Loucy (cell line): ENCODE results near the gene TAF1B.

Source experiments
- H2AFZ ChIP-seq: fragments of 200-600 bp; sonication (generic); 2 replicates; pipeline ENCODE4 v1.6.0; 2016; ENCODE audit warnings: antibody characterized with exemption, mild to moderate bottlenecking, low read length, moderate library complexity
- H3F3A ChIP-seq: fragments of 200-600 bp; 2 replicates; pipeline ENCODE4 v1.6.0; 2016; ENCODE audit warnings: antibody characterized with exemption, low read depth, mild to moderate bottlenecking
- H3K27me3 ChIP-seq: fragments of 200-600 bp; sonication (generic); 2 replicates; pipeline ENCODE4 v1.6.1; 2014; ENCODE audit warnings: low read length, mild to moderate bottlenecking; ENCODE audit not compliant: insufficient read depth, poor library complexity, severe bottlenecking
- H3K36me3 ChIP-seq: fragments of 200-600 bp; sonication (generic); 2 replicates; pipeline ENCODE4 v1.6.1; 2016; ENCODE audit warnings: low read length; ENCODE audit not compliant: insufficient read depth
- H3K4me1 ChIP-seq: fragments of 200-600 bp; sonication (generic); 2 replicates; pipeline ENCODE4 v1.5.1; 2014; ENCODE audit warnings: low read length, mild to moderate bottlenecking; ENCODE audit not compliant: insufficient read depth, poor library complexity, severe bottlenecking
- H3K4me2 ChIP-seq: fragments of 200-600 bp; sonication (generic); 2 replicates; pipeline ENCODE4 v1.6.0; 2014; ENCODE audit warnings: antibody characterized with exemption, low read length, low read depth, mild to moderate bottlenecking; ENCODE audit not compliant: poor library complexity, severe bottlenecking
- H3K4me3 ChIP-seq: fragments of 200-600 bp; sonication (generic); 2 replicates; pipeline ENCODE4 v1.5.1; 2014; ENCODE audit warnings: low read length, mild to moderate bottlenecking, mixed read lengths; ENCODE audit not compliant: poor library complexity, severe bottlenecking
- H3K79me2 ChIP-seq: fragments of 200-600 bp; sonication (generic); 2 replicates; pipeline ENCODE4 v1.6.1; 2014; ENCODE audit warnings: low read length; ENCODE audit not compliant: insufficient read depth
- H3K9ac ChIP-seq: fragments of 200-600 bp; sonication (generic); 2 replicates; pipeline ENCODE4 v1.6.0; 2014; ENCODE audit warnings: mild to moderate bottlenecking, low read depth, low read length, moderate library complexity; ENCODE audit not compliant: poor library complexity, severe bottlenecking
- H3K9me2 ChIP-seq: fragments of 200-600 bp; sonication (generic); replicated peaks from 2 replicates; pipeline ENCODE4 v1.6.1; 2016; ENCODE audit warnings: low read depth, low read length, mixed read lengths
- H3K9me3 ChIP-seq: fragments of 200-600 bp; sonication (generic); 2 replicates; pipeline ENCODE4 v1.6.1; 2014; ENCODE audit warnings: mild to moderate bottlenecking, antibody characterized with exemption, low read length, low read depth; ENCODE audit not compliant: insufficient read depth
- H4K20me1 ChIP-seq: fragments of 200-600 bp; sonication (generic); 2 replicates; pipeline ENCODE4 v1.6.0; 2014; ENCODE audit warnings: antibody characterized with exemption, low read length, mild to moderate bottlenecking; ENCODE audit not compliant: insufficient read depth, poor library complexity, severe bottlenecking
- CTCF ChIP-seq: fragments of 200-600 bp; sonication (generic); conservative IDR thresholded peaks from 2 replicates; pipeline ENCODE4 v1.5.1; 2014; ENCODE audit warnings: mild to moderate bottlenecking, antibody characterized with exemption, low read length
- EZH2phosphoT487 ChIP-seq: fragments of 200-600 bp; IDR thresholded peaks from 2 replicates; pipeline ENCODE4 v1.6.1; 2018; ENCODE audit warnings: antibody characterized with exemption, mild to moderate bottlenecking, moderate library complexity, borderline replicate concordance

Gene TAF1B

GRCh38 chr2:9796056-9797010 is 46.9 kb upstream of the TAF1B start:
- Histone ChIP-seq H3K4me2 (no peak overlapping the region), H3K9me3 (no peaks in the 10 kb centered on the region)

GRCh38 chr2:9797086-9797485 is 46.2 kb upstream of the TAF1B start:
- Histone ChIP-seq H3K9ac (no peak overlapping the region), H4K20me1 (no peaks in the 10 kb centered on the region), H2AFZ (no peak overlapping the region), H3K4me3 (no peak overlapping the region), H3F3A (no peaks in the 10 kb centered on the region), H3K9me3 (no peaks in the 10 kb centered on the region), H3K4me2 (no peak overlapping the region), H3K79me2 (no peaks in the 10 kb centered on the region), H3K36me3 (no peaks in the 10 kb centered on the region), H3K27me3 (no peaks in the 10 kb centered on the region), H3K4me1 (peaks cover 14% of the 10 kb centered on the region), H3K9me2 (no peaks in the 10 kb centered on the region)
- TF ChIP-seq EZH2phosphoT487 (no peak), CTCF (no peak)

More at GRCh38 chr2:9796056-9797010, 46.9 kb upstream of the TAF1B start:
- no peaks in the 10 kb centered on the region for H3K79me2 ChIP-seq
- H4K20me1 ChIP-seq: no peaks in the 10 kb centered on the region
- H2AFZ ChIP-seq: no peak overlapping the region
- peaks cover 14% of the 10 kb centered on the region for H3K4me1 ChIP-seq
- no peaks in the 10 kb centered on the region for H3K9me2 ChIP-seq
- H3K27me3 ChIP-seq: no peaks in the 10 kb centered on the region
- no peak overlapping the region for H3K9ac ChIP-seq
- H3F3A ChIP-seq: no peaks in the 10 kb centered on the region
- H3K4me3 ChIP-seq: no peak overlapping the region
- no peaks in the 10 kb centered on the region for H3K36me3 ChIP-seq
- no peak for TF ChIP-seq CTCF
- no peak for TF ChIP-seq EZH2phosphoT487

GRCh38 chr2:9797681-9798556 is 45.4 kb upstream of the TAF1B start:
- H3K4me2 ChIP-seq: peak overlapping the region; percentile 97
- no peaks in the 10 kb centered on the region for H3K36me3 ChIP-seq
- no peaks in the 10 kb centered on the region for H3K9me2 ChIP-seq
- H3K9me3 ChIP-seq: no peaks in the 10 kb centered on the region
- no peak for TF ChIP-seq CTCF
- no peak for TF ChIP-seq EZH2phosphoT487
- no peaks in the 10 kb centered on the region for H4K20me1 ChIP-seq
- H3K4me3 ChIP-seq: no peak overlapping the region
- H3K79me2 ChIP-seq: no peaks in the 10 kb centered on the region
- H3K9ac ChIP-seq: peak overlapping the region; percentile 69
- H3F3A ChIP-seq: no peaks in the 10 kb centered on the region
- H2AFZ ChIP-seq: no peak overlapping the region
- peaks cover 14% of the 10 kb centered on the region for H3K4me1 ChIP-seq
- H3K27me3 ChIP-seq: no peaks in the 10 kb centered on the region
